ENCODE measurements around the gene IL1A.

DNA sequence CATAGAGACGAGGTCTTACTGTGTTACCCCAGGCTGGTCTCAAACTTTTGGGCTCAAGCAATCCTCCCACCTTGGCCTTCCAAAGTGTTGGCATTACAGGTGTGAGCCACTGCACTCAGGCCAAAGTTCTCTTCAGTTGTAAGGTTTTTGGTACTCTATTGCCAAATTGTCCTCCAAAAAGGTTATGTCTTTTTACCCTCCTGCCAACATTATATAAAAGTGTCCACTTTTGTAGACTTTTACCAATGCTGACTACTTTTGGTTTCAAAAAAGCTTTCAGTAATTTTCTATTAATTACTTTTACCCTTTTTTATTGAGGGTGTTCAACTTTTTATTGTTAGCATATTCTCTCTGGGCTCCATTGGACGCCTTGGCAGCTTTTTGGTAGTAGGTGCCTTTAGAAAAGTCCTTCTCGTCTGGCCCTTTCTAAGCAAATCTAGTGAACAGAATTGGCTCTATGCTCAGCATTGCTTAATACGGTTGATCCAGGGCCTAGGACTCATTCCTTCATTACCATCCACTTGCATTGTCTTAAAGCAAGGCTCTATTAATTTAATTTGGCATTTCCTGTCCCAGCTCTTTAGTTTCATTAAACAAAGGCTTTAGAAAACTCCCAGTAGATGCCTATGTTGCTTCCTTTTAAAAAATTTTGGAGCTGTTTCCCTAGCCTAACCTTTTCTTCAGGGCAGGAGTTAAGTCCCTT lies 16.7 kb upstream of the IL1A start:
- TF ChIP-seq, protein P1, sequence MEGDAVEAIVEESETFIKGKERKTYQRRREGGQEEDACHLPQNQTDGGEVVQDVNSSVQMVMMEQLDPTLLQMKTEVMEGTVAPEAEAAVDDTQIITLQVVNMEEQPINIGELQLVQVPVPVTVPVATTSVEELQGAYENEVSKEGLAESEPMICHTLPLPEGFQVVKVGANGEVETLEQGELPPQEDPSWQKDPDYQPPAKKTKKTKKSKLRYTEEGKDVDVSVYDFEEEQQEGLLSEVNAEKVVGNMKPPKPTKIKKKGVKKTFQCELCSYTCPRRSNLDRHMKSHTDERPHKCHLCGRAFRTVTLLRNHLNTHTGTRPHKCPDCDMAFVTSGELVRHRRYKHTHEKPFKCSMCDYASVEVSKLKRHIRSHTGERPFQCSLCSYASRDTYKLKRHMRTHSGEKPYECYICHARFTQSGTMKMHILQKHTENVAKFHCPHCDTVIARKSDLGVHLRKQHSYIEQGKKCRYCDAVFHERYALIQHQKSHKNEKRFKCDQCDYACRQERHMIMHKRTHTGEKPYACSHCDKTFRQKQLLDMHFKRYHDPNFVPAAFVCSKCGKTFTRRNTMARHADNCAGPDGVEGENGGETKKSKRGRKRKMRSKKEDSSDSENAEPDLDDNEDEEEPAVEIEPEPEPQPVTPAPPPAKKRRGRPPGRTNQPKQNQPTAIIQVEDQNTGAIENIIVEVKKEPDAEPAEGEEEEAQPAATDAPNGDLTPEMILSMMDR (IDR thresholded peaks at IDR 0.05), result no peak
- TF ChIP-seq POLR2A (IDR thresholded peaks at IDR 0.05), result no peak
